NCI-H1694 (cell line): ENCODE data around the gene ZC3H14.
"Not testable (repeated sequence)": the region's sequence is repeated elsewhere in the genome, so short reads cannot be mapped to it uniquely, and the experiment has no call there.

ENCODE experiments used
- DNase-seq: peaks from one replicate; lab custom pipeline; 2025; lab: John Stamatoyannopoulos, UW

The ZC3H14 gene, protein sequence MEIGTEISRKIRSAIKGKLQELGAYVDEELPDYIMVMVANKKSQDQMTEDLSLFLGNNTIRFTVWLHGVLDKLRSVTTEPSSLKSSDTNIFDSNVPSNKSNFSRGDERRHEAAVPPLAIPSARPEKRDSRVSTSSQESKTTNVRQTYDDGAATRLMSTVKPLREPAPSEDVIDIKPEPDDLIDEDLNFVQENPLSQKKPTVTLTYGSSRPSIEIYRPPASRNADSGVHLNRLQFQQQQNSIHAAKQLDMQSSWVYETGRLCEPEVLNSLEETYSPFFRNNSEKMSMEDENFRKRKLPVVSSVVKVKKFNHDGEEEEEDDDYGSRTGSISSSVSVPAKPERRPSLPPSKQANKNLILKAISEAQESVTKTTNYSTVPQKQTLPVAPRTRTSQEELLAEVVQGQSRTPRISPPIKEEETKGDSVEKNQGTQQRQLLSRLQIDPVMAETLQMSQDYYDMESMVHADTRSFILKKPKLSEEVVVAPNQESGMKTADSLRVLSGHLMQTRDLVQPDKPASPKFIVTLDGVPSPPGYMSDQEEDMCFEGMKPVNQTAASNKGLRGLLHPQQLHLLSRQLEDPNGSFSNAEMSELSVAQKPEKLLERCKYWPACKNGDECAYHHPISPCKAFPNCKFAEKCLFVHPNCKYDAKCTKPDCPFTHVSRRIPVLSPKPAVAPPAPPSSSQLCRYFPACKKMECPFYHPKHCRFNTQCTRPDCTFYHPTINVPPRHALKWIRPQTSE

DNA sequence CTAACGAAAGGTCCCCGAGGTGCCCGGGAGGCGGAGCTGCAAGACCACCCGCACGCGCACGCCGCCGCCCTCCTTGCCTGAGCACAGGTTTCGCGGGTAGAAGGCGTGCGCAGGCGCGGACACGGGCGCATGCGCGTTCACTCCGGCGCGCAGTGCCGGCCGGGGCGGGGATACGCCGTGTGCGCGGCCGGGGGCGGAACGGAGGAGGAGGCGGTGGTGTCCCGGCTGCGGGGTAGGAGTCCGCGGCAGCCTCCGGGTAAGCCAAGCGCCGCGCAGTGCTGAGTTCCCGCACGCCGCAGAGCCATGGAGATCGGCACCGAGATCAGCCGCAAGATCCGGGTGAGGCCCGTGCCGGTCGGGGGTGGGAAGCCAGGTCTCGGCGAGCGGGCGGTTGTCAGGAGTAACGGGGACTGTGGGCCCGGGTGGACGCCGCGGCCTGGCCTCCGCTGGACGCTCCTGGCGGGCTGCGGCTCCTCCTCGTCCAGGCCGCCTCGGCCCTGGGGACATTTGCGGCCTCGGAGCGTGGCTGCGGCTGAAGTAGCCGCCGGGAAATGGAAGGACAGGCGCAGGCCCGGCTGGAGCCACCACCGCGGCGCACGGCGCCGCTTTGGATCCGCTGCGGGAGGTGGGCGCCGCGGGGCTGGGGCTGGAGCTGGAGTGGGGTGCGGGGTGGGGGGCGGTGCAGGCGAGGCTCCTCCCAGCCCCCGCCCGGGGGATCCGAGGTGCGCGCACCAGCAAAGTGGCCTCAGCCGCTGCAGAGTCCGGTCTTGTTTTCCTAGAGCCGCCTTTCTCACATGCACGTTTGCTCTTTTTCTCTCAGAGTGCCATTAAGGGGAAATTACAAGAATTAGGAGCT, at the start of gene ZC3H14:
ZC3H14 (plus strand) TSS at position 207 of the 856 bp plus-strand sequence; CDS start at position 304, 97 bp downstream.
- peak; percentile 91 for DNase-seq

DNA sequence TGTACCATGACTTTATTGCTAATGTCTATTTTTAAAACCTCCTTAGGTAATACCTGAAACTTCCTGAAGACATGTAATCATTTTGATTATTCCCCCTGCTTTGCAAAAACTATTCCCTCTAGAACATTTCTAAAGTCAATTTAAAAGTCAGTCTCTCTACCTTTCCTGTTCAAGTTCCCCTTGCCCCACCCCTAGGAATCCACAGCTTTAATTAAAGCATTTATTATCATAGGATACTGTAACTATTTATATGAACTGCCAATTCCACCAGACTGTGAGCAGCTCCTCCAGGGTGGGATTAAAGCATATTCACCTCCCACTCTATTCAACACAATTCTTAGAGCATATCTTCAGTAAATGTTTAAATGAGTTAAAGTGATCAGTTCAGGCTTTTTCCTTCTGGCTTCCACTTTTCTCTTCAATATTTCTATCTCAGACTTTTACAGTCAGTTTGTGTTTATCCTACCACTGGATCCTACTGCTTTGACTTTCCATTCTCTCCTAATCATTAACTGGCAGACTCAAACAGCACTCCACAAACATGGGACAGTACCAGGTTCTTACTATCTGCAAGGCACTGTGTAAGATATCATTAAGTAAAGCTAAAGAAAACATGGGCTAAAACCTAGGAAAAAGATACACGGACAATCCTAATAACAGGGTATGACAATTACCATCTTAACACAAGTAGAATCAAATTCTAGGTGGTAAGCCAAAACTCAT, 47.2 kb upstream of the ZC3H14 start:
- DNase-seq: no peak

DNA sequence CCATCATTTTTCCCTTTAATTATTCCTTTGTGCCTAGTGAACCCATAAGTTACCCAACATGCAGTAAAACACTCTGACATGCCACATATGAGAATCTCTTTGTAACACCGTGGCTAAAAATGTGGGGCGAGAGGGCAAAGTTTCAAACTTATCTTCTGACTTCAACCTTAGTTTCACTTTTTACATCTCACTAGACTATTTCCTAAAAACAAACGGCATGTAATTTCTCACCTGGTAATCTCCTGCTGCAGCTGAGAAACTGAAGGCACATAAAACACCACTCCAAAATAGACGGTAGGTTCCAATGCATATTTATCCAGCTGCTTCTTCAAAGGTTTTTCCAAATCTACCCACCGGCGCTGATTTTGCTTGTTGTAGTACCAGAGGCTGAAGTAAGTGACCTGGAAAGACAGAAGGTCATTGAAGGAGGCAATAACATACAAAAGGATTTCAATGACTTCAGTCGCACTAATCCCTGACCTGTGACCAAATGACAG, 45.9 kb upstream of the ZC3H14 start:
- DNase-seq: no peak

DNA sequence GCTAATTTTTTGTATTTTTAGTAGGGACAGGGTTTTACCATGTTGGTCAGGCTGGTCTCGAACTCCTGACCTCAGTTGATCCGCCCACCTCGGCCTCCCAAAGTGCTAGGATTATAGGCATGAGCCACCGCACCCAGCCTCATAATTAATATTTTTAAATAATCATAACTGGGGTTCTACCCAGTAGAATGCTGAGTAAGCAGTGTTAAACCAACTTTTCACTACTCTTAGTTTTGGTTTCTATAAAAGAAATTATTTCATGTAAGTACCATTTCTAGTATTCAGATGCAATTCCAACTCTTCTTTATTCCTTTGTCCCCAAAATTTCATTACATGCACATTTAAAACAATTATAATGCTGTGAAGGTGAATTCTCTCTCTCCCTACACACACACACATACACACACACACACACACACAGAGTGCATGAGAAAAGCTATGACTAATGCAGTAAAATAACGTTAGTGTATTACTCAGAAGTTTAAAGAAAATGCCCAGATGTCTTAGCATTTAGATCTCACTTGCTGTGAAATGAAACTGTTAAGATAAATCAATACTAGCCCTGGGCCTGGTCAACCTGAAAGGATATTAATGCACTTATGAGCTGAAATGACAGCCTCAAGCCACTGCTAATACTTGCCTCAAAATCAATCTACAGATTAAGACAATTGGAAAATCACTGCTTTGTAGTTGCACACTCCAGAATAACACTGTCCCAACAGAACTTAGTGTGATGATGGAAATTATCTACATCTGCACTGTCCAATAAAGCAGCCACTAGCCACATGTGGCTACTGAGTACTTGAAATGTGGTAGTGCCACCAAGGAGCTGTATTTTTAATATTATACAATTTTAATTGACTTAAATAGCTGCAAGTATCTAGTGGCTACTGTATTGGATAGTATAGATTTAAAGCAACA, 44.0 kb upstream of the ZC3H14 start:
- DNase-seq: no peak

DNA sequence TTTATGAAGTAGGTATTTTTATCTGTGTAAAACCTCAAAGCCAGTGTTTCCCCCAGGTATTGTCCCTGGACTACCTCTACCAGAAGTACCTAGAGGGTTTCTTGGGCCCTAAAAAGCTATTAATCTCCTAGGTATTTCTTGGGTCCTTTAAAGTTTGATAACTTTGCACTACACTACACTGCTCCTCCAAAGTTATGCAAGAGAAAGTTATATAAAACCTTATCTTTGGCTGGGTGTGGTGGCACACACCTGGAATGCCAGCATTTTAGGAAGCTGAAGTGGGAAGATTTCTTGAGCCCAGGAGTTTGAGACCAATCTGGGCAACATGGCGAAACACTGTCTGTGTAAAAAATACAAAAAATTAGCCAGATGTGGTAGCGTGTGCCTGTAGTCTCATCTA, 42.9 kb upstream of the ZC3H14 start:
- no peak for DNase-seq

DNA sequence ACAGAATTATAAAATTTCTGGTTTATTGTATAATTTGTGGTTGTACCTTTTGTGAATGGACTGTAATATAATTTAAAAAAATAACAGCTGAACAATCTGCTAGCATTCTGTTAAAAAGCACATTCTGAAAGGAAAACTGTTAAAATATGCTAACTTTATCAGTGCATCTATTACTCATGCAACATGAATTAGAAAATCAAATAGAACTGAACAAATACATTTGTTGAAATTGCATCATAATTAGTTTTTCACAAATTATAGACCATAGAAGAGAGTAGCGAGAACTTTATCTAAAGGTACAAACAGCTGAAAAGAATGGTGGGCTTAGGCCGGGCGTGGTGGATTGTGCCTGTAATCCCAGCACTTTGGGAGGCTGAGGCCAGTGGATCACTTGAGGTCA, 41.0 kb upstream of the ZC3H14 start:
- no peak for DNase-seq

DNA sequence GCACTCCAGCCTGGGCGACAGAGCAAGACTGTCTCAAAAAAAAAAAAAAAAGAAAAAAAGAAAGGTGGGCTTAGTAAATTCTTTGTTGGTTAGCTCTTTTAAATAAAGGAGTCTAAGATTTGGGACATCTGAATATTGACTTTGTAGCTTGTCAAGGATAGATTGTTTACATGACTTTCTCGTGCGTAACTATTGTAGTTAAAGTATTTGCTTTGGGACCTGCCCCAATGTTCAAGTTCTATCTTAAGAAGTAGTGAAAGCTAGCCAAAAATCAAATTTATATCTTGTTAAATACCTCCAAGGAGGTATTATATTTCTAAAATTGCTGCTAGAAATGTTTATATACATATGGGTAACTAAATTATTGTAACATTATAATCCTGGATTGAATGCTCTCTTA, 40.4 kb upstream of the ZC3H14 start:
- no peak for DNase-seq

DNA sequence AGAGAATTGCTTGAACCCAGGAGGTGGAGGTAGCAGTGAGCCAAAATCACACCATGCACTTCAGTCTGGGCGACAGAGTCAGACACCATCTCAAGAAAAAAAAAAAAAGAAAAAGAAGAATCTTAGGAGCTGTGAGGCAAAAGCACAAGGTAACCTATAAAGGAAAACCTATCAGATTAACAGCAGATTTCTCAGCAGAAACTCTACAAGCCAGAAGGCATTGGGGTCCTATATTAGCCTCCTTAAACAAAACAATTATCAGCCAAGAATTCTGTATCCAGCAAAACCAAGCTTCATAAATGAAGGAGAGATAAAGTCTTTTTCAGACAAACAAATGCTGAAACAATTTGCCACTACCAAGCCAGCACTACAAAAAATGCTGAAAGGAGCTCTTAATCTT, 32.9 kb upstream of the ZC3H14 start:
- DNase-seq: not testable (repeated sequence)

DNA sequence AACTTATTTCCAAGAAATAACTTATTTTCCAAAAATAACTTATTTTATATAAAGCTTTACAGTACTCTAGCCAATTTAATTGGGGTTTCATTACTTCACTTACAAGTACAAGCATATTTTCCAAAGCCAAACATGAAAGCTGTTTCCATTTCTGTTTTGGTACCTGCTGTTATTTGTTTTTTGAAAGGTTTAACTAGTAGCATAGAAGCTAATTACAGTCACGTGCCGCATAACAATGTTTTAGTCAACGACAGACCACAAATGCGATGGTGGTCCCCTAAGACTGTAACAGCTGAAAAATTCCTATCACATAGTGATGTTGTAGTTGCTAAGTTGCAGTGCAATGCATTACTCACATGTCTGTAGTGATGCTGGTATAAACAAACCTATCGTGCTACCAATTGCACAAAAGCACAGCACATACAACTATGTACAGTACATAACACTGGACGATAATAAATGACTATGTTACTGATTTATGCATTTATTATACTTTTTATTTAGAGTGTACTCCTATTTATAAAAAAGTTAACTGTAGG, 29.7 kb upstream of the ZC3H14 start:
- DNase-seq: no peak

DNA sequence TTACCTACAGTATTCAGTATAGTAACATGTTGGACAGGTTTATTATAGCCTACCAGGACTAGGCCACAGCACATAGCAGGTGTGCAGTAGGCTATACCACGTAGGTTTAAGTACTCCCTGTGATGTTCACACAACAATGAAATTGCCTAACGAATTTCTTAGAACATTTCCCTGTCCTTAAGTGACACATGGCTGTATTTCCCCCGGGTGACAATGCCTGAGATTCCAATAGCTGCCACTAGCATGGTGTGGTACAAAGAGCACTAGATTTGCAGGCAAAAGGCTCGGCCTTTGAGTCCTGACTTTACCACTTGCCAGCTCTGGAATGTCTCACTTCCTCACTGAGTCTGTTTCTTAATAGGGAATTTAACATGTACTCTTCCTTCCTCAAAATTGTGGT, 27.7 kb upstream of the ZC3H14 start:
- no peak for DNase-seq

DNA sequence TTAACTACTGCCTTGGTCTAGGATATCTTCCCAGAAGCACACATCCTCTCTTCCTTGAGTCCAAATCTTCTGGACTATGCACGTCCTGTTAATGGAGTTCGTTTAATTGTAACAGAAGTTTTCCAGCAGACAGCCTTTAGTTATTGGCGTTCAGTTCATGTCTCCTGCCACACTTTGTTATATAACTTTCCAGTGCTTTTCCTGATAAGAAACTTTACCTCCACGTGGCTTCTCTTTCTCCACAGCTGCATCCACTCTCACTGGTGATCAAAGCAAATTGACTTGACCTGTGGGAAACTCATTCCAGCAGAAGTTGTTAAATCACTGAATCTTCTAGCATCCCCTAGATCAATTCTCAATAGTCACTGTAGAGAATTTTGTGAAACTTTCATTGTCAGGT, 27.0 kb upstream of the ZC3H14 start:
- DNase-seq: no peak

DNA sequence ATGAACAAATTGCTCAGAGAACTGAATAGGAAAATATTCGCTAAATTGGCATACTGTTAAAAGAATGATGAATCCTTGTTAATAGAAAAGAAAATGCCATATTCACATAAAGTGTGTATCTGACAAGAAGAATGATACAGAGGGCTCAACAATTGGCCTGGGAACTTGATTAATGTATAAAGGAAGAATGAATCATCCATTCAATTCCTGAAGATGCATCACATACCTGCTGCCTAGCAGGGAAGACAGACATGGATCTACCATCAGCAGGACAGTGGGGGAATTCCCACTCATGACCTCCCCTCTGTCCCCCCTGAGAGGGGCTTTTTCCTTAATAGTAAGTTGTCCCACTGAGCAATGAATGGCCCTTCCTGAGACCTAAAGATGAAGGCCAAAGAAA, 21.5 kb upstream of the ZC3H14 start:
- DNase-seq: no peak

DNA sequence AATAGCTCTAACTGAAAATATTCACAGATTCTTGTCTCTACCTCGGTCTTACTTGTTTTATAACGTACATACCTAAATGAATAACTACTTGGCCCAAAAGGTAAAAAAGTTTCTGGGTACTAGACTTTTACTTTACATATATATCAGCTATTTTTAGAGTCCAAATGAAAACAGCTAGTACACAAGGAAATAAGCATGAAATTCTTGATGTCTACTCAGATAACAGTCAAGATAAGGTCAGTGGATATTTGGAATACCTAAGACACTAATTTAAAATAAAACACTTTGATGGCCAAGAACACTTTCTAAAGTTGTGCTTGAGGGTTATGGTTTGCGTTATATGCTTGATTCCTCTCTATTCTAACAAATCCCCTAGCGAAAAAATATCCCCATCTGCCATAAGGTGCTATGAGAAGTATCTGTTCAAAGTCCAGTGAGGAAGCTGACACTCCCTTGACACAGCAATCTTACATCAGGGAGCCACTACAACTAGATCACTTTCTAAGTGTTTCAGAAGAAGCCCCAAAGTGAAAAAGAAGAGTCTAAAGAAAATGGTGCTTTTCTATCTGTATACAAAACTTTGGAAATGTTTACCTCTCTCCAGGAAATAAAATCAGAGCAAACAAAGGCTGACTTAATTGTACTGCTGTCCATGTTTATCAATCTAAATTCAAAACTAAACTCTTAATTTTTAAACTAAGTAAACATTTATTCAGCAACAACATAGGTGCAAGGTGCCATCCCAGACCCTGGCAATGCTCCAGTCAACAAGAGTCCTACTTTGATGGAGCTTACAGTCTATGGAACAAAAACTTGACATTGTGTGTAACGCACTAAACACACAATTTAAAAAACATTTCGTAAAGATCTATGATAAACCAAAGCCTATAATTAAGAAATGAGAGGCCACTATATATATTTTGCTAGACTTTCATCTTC, 19.7 kb upstream of the ZC3H14 start:
- no peak for DNase-seq

DNA sequence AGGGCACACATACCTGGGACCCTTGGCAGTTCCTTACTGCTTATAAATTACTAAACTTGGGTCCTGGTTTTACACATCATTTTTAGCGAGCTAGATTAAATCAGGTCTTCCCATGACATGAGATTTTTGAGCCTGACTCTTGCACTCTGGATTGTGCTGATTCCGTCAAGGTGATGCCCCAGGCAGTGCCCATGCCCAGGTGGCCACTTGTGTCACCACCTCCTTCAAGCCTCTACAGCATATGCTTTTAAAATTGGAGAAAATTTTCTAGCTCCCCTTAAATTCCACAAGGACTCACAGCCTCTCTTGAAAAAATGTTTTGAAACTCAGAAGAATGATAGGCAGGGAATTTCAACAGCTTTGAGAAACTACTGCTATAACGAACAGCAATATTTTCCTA, 17.6 kb upstream of the ZC3H14 start:
- DNase-seq: no peak

DNA sequence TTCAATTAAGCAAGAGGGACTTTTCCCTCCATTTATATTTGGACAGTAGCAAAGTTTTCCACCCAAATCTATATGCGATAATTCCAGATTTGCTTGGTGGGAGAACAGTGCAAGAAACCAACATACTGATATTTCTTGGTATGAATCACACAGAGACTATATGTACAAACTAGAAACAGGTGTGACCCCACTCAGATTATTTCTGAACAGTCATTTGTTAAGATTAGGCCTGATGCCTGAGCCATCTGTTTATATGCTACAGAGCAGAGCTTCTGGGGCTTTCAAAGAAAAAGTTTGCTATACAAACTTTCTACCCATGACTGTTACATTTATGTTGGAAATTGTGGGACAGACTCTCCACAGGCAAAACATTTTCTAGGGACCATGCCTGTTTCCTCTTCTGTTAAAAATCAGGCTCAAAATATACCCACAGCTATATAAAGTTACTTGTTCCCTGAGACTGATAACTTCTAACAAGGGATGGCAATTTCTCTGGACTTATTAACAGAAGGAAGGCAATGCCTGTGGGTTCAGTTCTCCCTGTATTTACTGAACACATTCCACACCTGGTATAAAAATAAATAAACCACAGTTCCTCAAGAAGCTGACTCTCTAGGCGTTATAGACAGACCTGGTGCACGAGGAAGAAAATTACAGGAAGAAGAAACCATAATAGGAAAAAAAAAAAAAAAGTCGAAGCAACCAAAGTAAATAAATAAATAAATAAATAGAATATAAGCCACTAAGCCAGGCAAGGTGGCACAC, 16.0 kb upstream of the ZC3H14 start:
- DNase-seq: no peak

DNA sequence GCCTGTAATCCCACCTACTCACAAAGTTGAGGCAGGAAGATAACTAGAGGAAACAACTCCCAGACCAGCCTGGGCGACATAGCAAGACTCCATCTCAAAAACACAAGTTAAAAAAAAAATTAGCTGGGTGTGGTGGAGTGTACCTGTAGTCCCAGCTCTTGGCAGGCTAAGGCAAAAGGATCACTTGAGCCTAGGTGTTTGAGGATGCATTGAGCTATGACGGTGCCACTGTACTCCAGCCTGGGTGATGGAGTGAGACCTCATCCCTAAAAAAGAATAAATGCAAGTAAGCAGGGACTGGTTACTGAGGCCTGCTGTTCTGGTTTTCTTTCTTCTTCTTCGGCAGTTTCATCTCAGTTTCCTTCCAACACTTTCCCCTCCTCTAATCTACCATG, 15.5 kb upstream of the ZC3H14 start:
- no peak for DNase-seq

DNA sequence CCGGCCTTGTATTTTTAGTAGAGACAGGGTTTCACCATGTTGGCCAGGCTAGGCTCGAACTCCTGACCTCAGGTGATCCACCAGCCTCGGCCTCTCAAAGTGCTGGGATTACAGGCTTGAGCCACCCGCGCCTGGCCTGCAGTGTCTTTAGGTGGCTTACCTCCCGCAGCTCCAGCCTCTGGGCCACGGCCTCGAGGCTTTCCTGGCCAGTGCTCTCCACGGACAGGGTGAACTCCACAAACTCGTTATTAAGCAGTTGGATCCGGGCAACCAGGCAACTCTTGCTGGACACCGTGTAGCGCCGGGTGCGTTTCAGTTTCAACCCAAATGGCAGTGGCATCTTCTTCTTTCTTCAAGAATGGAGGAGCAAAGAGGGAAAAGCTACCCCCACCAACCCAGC, 12.8 kb upstream of the ZC3H14 start:
- DNase-seq: no peak

DNA sequence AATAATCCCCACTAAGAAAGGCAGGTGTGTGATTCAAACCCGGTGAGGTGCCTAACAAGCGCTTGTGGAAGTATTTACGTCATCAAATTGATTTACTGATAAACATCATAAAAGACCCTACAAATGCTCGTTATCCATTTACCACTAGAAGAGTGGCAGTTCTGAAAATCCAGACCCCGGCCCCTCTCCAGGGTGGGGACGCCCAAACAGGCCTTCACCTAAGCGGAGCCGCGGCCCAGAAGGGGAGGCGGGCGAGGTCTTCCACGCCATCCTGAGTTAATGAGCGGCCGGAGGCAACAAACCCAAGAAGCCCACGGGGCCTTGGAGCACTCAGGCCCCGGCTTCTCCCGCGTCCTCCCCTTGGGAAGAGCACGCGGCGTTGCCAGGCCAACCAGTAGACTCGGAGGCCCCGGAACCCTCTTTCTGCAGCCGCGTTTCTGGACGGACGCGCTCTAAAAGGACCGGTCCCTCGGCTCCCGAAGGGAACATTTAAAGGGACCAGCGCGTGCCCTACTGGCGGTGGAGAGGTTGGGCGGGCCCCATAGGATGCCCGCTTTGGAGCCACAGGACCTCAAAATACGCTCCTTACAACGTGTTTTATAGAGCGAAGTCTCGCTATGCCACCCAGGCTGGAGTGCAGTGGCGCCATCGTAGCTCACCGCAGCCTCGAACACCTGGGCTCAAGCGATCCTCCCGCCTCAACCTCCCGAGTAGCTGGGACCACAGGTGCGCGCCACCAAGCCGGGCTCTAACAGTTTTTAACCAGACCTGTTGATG, 11.6 kb upstream of the ZC3H14 start:
- no peak for DNase-seq
